H1 (cell line): Measurements from ENCODE around the gene KIAA1755.

ENCODE experiments used
- BRCA1 ChIP-seq: IDR thresholded peaks from 2 replicates; pipeline ENCODE4 v1.6.1; 2012; ENCODE audit warnings: low read depth, low read length, improper control_type of control experiment
- EGR1 ChIP-seq: IDR thresholded peaks from 2 replicates; pipeline ENCODE4 v1.6.1; 2011; ENCODE audit warnings: low read depth, low read length, borderline replicate concordance
- ZNF274 ChIP-seq: IDR thresholded peaks from 2 replicates; pipeline ENCODE4 v1.7.0; 2012; ENCODE audit warnings: low read length, borderline replicate concordance; ENCODE audit errors: extremely low read depth

GRCh38 chr20:38211200-38212097 lies 49.1 kb downstream of the KIAA1755 start:
- TF ChIP-seq EGR1: no peak
- TF ChIP-seq ZNF274: no peak
- TF ChIP-seq BRCA1: no peak
